A549 (cell line): ENCODE measurements around the gene SLC25A39.

Experiments
- FOSB ChIP-seq: fragments of 250-450 bp; sonication (Bioruptor Pico); IDR thresholded peaks from 2 replicates; pipeline ENCODE4 v1.5.0; 2020; ENCODE audit warnings: mild to moderate bottlenecking, moderate library complexity
- TF ChIP-seq, protein P1 (sequence below): fragments of >200 bp; sonication (Bioruptor Twin); formaldehyde crosslinking; IDR thresholded peaks from 3 replicates; pipeline ENCODE4 v1.5.1; 2016

DNA sequence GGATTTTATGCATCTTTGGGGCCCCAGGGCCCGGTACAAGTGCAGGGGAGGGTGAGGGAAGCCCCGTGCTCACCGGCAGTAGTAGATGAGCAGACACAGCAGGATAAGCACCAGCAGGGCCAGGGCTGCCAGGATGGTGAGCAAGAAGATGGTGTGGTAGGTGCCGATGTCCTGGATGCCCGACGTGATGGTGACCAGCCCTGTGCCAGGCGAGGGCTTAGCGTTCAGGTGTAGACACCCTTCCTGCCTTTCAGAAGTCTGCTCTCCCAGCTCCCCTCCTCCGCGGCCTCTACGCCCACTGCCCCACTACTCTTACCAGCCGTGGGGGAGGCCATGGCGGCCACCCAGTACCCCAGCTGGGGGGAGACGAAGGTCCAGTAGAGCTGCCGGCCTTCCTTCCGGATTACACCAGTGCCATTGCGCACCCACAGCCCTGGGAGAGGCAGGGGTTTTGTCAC is 31.0 kb upstream of the SLC25A39 start:
- TF ChIP-seq, protein P1, sequence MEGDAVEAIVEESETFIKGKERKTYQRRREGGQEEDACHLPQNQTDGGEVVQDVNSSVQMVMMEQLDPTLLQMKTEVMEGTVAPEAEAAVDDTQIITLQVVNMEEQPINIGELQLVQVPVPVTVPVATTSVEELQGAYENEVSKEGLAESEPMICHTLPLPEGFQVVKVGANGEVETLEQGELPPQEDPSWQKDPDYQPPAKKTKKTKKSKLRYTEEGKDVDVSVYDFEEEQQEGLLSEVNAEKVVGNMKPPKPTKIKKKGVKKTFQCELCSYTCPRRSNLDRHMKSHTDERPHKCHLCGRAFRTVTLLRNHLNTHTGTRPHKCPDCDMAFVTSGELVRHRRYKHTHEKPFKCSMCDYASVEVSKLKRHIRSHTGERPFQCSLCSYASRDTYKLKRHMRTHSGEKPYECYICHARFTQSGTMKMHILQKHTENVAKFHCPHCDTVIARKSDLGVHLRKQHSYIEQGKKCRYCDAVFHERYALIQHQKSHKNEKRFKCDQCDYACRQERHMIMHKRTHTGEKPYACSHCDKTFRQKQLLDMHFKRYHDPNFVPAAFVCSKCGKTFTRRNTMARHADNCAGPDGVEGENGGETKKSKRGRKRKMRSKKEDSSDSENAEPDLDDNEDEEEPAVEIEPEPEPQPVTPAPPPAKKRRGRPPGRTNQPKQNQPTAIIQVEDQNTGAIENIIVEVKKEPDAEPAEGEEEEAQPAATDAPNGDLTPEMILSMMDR, result no peak
- no peak for TF ChIP-seq FOSB (CRISPR knock-in tag)
